Measurements from ENCODE around the gene SRGAP1.

SRGAP1 gene

DNA sequence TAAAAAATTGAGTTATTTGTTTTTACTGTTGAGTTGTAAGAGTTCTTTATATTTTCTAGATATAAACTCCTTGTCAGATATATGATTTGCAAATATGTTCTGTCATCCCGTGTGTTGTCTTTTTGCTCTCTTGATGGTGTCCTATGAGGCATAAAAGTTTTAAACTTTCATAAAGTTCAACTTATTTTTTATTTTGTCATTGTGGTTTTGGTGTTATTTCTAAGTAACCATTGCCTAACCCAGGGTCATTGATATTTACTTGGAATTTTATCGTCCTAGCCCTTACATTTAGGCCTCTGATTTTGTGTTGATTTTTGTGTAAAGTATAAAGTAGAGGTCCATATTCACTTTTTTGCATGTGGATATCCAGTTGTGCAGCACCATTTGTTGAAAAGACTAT is 63.1 kb downstream of the SRGAP1 start:
- DNase-seq (ENCODE audit: low read depth), result no peak

DNA sequence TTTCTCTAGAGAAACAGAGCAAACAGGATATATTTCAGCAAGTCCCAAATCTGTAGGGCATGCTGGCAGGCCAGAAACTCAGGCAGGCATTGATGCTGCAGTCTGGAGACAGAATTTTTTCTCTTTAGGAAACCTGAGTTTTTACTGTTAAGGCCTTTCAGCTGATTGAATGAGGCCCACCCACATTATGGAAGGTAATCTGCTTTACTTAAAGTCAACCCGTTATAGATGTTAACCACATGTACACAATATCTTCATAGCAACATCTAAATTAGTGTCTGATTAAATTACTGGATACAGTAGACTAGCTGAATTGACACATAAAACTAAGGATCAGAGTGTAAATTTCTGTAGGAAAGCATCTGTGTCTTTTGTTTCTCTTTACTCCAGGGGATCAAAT is 65.2 kb downstream of the SRGAP1 start:
- no peak for DNase-seq (ENCODE audit: low read depth)

DNA sequence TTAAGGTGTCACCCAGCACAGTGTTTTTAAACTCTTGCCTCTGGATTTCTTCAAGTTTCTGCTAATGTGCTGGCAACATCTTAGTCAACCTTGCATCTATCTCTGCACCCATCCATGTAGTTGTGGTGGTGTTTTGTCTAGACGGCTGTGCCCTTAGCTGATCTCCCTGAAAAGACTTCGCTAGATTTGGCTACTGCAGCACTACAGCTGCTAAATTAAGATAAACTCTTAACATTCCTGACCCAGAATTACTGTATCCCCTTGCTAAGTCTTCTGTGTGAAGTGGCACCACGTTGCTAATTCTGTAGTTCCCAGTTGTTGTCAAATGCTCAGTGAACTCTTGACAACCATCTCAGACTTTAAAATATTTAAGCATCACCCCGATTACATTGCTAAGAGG is 66.8 kb downstream of the SRGAP1 start:
- DNase-seq (ENCODE audit: low read depth), result no peak

DNA sequence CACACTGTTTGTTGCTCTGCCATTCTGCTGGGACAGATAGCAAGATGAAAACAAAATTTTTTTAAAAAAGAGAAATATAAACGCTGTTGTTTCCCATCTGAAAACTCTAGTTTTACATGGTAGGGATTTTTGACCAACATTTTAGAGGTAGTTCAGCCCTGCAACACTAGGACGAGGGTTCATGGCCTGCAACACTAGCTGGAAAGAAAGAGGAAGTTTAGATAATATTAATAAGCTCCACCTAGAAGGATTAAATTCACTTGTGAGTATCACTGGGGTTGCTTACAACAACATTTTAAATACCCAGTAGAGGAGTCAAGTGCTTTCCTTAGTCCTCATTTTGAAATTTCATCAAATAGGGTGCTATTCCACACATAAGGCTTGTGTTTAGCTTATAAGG is 68.2 kb downstream of the SRGAP1 start:
- no peak for DNase-seq (ENCODE audit: low read depth)

DNA sequence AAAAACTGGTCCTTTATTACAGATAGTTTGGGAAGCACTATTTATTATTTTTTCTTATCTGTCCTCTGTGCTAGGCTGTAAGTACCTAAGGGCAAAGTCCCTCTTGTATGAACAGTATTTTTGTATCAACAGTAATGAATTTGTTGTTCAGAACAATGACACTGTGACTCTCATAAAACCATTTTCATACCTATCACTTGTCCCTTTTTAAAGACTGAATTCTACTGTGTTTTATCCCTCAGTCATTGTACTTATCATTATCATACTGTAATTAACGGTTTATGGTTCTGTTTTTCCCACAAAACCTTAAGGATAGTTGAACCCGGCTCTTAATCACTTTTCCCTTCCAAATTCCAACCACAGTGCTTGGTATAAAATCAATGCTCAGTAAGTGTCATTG is 69.4 kb downstream of the SRGAP1 start:
- no peak for DNase-seq (ENCODE audit: low read depth)

DNA sequence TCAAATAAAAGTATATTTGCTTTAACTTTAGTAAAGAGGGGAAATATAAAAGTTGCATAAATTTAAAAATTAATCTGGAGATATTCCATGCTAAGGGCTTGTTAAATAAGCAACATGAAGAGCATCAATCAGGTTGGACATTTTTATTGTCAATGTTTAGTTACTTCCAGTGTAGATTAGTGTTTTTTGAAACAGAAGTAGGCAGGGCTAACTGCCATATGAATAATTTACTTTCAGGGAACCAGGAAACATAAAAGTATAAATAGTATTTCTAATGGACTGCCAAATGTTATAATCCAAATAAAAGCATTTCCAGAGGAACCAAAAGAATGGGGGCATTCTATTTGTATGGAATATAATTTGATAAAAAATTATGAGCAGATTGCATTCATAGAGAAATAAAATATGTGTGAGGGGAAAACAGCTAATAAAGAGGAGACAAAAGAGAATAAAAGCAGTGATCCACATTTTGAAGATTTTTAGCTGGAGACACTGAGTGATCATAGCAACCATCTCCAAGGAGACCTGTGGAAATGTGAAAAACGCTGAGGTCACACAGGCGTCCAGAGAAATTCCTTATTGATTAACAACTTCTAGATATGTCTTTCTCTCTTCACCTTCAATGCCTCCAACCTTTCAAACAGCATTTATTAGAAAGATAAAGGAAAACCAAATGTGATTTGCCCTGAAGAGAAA is 70.8 kb downstream of the SRGAP1 start:
- DNase-seq (ENCODE audit: low read depth), result peak; percentile 57

DNA sequence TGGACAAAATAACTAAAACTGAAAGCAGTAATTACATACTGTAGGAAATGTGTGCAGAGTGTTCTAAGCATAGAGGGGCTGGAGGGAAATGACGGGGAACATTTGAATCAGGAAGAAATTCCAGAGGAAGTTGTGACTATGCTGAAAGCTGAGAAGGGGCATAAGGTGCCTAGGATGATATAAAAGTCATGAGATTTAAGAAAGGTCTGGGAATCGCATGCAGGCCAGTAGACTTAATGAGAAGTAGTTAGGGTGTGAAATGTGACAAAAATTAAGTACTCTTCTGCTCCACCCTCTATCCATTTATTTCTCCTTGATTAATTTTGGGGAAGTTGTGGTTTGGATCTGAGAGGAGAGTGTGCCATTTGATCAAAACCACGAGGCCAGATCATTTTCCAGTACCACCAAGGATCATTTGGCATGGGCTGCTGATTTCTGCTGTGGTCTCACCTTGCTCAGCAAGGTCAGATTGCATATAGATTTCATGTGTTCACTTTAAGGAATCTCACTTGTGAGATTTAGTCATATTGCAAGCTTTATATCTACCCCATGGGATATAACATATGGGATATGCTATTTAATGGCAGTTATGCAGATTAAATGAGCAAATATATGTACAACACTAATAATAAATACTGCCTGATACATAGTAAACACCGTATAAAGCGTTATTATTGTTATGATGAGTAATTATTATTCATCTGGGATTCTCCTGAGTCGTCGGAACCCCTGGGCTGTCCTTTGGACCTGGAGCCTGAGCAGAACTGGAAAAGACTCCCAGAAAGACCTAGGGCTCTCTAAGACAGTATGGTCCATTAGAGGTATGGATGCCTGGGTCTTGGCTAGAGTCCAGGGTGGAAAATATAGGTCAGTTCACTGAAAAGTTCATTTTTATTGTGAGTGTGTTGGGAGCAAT is 72.3 kb downstream of the SRGAP1 start:
- peak; percentile 21 for DNase-seq (ENCODE audit: low read depth)

DNA sequence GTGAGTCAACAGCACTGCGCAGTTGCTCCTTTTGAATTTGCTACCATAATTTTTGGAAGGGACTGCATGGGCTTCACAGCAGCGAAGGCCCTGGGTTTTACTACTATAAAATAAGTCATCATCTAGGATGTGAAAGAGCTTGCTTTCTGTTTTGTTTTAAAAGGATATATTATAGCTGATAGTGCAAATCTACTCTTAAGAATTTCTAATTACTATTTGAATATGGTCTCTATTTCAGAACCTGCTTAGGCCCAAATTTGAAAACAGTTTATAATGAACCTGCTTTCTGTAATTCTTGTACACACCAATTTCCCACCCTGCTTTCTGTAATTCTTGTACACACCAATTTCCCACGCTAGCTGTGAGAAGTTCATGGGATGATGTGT is 73.0 kb downstream of the SRGAP1 start:
- DNase-seq (ENCODE audit: low read depth), result no peak

DNA sequence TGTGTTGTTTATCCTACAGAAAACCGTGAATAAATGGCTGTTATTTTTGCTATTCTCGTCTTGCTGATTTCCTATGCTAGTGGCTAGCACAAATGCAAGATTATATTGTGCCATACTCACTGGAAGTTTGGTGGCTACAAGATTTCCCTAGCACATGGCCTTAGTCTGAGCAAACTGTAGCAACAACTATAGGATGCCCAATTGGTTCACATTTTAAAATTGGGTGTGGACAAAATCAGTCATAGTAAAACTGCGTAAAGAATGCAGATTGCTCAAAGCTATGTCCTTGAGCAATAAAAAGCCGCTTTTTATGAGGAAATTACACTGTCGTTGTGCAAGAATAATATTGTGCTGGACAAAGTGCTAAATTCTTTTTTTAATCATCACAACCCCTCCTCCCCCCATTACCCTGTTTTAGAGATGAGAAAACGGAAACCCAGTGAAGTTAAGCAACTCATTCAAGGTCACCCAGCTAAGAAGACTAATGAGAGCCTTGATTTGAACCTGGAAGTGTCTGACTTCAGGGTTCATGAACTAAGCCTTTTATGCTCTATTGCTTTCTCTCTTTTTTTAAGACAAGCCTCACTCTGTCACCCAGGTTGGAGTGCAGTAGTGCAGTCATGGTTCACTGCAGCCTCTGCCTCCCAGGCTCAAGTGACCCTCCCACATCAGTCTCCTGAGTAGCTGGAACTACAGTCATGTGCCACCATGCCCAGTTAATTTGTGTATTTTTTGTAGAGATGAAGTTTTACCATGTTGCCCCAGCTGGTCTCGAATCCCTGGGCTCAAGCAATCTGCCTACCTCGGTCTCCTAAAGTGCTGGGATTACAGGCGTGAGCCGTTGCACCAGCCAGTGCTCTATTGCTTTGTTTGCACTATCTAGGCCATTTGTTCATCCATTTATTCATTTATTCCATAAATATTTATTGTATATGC is 73.6 kb downstream of the SRGAP1 start:
- peak; percentile 99 for DNase-seq (ENCODE audit: low read depth)

DNA sequence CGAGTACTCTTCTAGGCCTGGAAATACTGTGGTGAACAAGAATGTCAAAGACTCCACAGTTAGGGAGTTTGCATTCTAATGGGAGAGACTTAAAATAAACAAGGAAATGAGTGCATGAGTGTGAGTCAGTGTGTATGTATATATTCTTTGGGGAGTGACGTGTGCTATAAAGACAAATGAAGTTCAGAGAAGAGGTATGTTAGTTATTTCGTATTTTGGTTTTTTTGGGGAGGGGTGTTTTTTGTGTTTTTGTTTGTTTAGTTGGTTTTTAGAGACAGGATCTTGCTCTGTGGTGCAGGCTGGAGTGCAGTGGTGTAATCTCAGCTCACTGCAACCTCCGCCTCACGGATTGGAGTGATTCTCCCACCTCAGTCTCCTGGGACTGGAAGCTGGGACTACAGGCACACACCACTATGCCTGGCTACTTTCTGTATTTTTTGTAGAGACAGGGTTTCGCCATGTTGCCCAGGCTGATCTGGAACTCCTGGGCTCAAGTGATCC is 74.3 kb downstream of the SRGAP1 start:
- DNase-seq (ENCODE audit: low read depth), result peak; percentile 87

DNA sequence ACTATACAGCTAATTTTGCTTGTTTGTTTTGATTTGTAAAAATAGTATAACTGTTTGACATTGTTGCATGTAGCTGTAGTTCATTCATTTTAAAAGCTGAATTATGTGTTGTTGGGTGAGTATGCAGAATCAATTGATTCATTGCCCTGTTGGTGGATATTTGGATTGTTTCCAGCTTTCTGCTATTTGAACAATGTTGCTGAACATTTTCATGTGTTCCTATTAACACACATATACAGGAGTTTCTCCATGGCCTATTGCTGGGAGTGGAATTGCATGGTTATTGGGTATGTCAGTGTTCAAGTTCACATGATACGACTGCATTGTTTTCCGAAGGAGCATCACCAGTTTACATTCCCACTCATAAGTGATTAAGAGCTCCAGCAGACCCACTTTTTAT is 75.3 kb downstream of the SRGAP1 start:
- peak; percentile 37 for DNase-seq (ENCODE audit: low read depth)

DNA sequence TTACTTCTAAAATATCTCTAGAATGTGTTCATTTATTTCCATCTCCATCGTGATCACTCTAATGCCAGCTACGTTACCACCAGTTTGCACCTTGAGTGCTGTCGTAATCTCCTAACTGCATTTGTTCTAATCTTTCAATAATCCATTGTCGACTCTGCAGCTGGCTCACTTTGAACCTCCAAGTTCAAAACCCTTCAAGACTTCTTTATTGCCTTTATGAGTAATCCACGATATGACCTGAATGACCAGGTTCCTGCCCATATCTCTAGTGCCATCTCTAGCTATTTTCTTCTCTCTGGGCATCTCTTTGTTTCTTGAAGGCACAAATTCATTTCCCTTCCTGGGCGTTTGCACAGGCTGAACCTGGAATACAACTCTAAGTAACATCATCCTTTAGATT is 76.7 kb downstream of the SRGAP1 start:
- no peak for DNase-seq (ENCODE audit: low read depth)

DNA sequence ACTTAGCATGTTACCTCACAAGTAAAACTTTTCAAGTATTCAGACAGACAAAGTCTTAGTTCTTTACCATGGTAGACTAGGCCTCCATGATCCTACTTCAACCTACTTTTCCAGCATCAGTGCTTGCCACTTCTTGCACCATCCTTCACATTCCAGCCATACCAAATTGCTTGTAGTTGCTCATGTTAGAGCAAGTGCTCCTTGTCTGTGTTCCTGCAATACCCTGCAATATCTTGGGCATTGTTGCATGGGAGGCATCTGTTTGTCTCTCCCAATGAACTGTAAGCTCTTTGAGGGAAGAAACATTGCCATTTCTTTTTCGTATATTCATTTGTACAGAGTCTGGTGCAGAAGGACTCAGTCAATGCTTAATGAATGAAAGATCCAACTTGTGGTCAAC is 78.0 kb downstream of the SRGAP1 start:
- peak; percentile 92 for DNase-seq (ENCODE audit: low read depth)

DNA sequence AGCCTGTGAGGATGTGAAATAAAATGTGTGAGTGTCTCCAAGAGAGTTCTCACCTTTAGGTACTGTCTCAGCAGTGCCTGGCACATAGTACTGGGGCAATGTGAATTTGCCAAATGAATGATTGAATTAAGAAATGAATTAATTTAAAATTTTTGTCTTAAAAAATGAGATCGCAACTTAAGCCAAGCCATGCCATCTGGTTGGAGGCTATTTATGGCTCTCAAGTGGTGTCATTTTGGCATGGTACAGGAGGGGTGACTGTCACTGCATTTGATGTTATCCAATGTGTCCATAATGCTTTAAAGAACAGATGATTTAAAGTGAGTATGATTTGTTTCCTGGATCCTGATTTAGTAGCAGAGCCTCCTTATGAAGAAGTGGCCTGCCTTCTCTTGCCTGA is 80.3 kb downstream of the SRGAP1 start:
- no peak for DNase-seq (ENCODE audit: low read depth)

DNA sequence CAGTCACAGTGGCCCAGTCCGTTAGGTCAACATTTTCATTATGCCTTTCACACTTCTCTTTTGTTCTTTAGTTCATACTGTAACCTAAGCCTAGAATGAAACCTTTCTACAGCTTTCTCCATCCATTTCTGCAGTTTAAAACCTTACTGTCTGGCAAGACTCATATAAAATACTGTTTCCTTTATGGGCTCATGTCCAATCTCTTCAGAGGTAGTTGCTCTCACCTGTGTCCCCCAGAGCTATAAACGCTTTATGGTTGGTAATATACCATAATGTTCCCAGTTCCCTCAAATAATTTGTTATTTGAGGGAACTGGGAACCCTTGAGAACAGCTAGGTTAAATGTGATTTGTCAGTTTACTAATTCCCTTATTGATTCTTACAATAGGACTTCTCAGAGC is 83.0 kb downstream of the SRGAP1 start:
- DNase-seq (ENCODE audit: low read depth), result no peak

DNA sequence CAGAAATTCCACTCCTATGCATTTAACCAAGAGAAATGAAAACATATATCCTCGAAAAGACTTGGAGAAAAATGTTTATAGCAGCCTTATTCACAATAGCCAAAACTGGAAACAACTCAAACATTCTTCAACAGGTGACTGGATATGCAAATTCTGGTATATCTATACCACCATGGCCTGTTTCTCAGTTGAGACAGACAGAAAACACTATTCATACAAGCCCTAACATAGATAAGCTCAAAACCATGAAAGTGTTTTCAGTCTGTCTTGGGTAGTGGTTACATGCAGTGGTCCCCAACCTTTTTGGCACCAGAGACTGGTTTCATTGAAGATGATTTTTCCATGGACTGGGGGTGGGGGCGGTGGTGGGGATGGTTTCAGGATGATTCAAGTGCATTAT is 83.8 kb downstream of the SRGAP1 start:
- no peak for DNase-seq (ENCODE audit: low read depth)

DNA sequence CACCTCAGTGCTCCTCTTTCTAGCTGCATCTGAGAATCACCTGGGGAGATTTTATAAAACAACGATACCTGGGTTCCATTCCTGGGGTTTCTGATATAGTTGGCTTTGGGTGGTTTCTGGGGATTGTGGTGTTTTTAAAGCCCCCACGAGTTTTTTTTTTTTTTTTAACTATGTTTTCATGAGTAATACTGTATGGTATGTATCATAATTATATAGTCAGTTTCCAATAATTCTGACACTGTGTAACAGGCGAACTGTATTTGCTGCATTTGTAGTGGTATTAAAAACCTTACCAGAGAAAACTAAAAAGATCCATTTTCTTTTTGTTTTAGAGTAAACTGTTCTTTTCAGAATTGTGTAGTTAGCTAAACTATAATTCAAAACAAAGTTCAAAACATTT is 84.9 kb downstream of the SRGAP1 start:
- no peak for DNase-seq (ENCODE audit: low read depth)

DNA sequence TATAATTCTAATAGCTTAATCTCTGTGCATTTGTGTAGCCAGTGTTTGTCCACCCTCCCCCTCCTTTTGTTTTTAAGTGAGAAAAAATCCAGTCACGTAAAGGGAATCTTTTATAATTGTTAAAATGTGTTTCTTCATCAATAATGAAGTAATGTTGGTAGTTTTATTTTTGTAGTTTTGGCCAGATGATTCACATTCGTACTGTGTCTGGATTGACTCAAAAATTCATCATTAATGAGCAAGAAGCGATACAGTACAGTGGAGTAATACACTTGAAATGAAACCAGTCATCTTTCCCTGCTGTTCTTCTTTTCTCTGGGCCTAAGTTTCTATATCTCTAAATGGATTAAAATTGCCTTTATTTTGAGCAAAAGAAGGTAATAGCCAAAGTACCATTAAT is 86.5 kb downstream of the SRGAP1 start:
- DNase-seq (ENCODE audit: low read depth), result peak; percentile 82

DNA sequence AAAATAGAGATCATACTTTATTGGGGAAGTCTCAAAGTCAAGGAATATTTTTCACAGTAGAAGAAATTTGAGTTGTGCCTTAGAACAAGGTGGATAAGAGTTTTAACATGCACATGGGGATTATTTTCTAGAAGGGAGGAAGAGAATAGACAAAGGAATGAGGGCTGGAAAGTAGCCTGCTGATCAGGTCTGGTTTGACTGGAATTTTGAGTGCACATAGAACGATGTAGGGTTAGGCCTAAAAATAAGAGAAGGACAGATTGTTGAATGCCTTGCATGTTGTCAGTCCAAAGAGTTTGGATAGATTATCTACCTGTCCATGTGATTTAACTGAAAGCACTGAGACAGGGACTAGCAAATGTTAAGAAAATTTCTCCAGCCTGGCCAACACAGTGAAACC is 87.2 kb downstream of the SRGAP1 start:
- DNase-seq (ENCODE audit: low read depth), result no peak

DNA sequence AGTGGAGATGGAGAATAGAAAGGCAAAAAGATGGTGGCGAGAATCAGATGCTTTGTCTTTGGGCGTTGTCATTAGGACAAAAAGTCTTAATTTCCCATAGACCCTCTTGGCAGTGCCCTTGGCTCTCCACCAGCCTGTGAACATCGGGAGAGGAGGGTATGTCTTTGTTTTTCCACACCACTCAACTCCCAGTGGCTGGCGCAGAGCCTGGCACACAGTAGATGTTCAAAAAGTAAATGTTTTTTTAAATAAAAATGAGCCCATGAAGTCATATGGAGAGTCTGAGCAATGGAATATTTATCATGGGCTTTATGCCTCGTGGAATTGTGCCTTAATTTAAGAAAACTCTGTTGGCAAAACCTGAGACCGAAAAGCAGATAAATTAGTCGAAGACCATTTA is 90.4 kb downstream of the SRGAP1 start:
- DNase-seq (ENCODE audit: low read depth), result no peak

DNA sequence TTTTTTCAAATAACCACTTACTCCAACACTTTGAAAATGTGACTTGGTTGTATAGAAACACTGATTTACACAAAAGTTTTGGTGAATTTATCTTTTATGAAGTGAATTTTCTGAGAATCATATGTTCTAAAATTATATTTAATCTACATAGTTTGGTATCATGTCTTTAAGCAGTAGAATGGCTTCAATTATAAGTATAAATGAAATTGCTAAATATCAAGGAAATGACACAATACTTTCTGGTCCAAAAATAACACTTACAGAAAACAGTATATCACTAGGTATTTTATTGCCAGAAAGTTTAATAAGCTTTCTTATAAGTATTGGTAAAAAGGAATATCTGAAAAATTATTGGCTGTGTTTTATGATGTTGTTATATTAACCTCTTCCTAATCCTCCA is 90.9 kb downstream of the SRGAP1 start:
- DNase-seq (ENCODE audit: low read depth), result no peak
